Lung (tissue), 12 donors: Measurements from ENCODE around the gene PHF21A. TPM values are rescaled to one million over a fixed set of nuclear protein-coding genes. Genes with fewer than 3 reads are reported as not detected.

Experiments
- ATAC-seq: fragments of 200-7000 bp; cut with Tn5 transposase; one replicate; pipeline ENCODE4 v1.9.1; 2020; ENCODE audit warnings: moderate number of reproducible peaks; ENCODE audit not compliant: insufficient read depth, low FRiP score
- DNase-seq, 3 donors: peaks; one replicate each; pipeline ENCODE4 v3.0.0-alpha.2; 2013 to 2017
- H3K27ac ChIP-seq, 2 donors: one replicate each; pipeline ENCODE4 v1.5.1; 2013; ENCODE audit warnings: mild to moderate bottlenecking in 2 of 2, moderate library complexity in 2 of 2, control low read depth in 1 of 2, inconsistent platforms in 1 of 2, low read depth in 1 of 2, low read length in 1 of 2
- H3K27me3 ChIP-seq, 3 donors: one replicate each; pipeline ENCODE4 v1.5.1; 2013; ENCODE audit warnings: low read length in 2 of 3; ENCODE audit not compliant: control insufficient read depth in 3 of 3, insufficient read depth in 3 of 3
- H3K36me3 ChIP-seq, 4 donors: one replicate each; pipeline ENCODE4 v1.5.1; 2013; ENCODE audit warnings: low read length in 4 of 4, mild to moderate bottlenecking in 1 of 4, moderate library complexity in 1 of 4; ENCODE audit not compliant: control insufficient read depth in 4 of 4, insufficient read depth in 4 of 4
- H3K4me1 ChIP-seq, 5 donors: one replicate each; pipeline ENCODE4 v1.5.1; 2013; ENCODE audit warnings: low read length in 5 of 5, mild to moderate bottlenecking in 2 of 5, moderate library complexity in 1 of 5; ENCODE audit not compliant: control insufficient read depth in 5 of 5, insufficient read depth in 5 of 5
- H3K4me3 ChIP-seq: one replicate; pipeline ENCODE4 v1.5.1; 2013; ENCODE audit warnings: mild to moderate bottlenecking, control low read depth, moderate library complexity
- H3K9ac ChIP-seq, 2 donors: one replicate each; pipeline ENCODE4 v1.5.1; 2013; ENCODE audit warnings: low read length in 2 of 2, control low read depth in 1 of 2; ENCODE audit not compliant: insufficient read depth in 1 of 2
- H3K9me3 ChIP-seq, 4 donors: one replicate each; pipeline ENCODE4 v1.5.1; 2013; ENCODE audit warnings: low read length in 3 of 4, mild to moderate bottlenecking in 1 of 4, moderate library complexity in 1 of 4; ENCODE audit not compliant: control insufficient read depth in 4 of 4, insufficient read depth in 3 of 4
- CTCF ChIP-seq: IDR thresholded peaks from 2 replicates; pipeline ENCODE4 v1.5.1; 2012; ENCODE audit warnings: mild to moderate bottlenecking; ENCODE audit errors: control extremely low read depth, extremely low read depth
- WGBS, 2 donors: extraction: QIAGEN DNeasy Blood & Tissue Kit; methylation state at CpG; one replicate each; pipeline ENCODE4 v1.1.7; 2013; 5-methylcytosine and 5-hydroxymethylcytosine counted together
- polyA plus RNA-seq, 2 donors: library from polyadenylated mRNA; stranded (reverse); fragments of 200-250 nt; gene quantifications; one replicate each; pipeline ENCODE4 v1.2.1, GENCODE V29; 2013
- total RNA-seq, 2 donors: library from RNA; depleted of rRNA in 1 of 2; stranded (reverse); fragments of >200 nt in 1 of 2; gene quantifications; one replicate each; pipeline ENCODE4 v1.2.1, GENCODE V29; 2014 to 2021
- donor health status: control.
- donor health status: control.
- donor health status: Bipolar disorder and iron deficiency.
- donor health status: healthy.
- donor health status: DM: yes; HTN: yes; CAD: no.

The PHF21A gene
- total and polyA plus RNA-seq, 4 donors, result 16.2 to 57.0 (median 29.9) TPM

- peaks cover 0 to 3% (median under 1%) of the 10 kb centered on the region in 4 donors for H3K36me3 ChIP-seq
- peaks cover 0 to 18% (median 9%) of the 10 kb centered on the region in 3 donors for H3K27me3 ChIP-seq
- H3K9me3 ChIP-seq, result no peaks in the 10 kb centered on the region
- H3K4me3 ChIP-seq, result no peak overlapping the region
- DNase-seq, result peak in 1 of 3 donors; percentile 9
- H3K27ac ChIP-seq, result peak overlapping the region in 1 of 2 donors; percentile 85
- WGBS, 2 donors, result 85 to 91% methylated on average over 6 of the region's 6 CpGs
- ATAC-seq, result no peak
- peaks cover 0 to 31% (median 4%) of the 10 kb centered on the region in 5 donors for H3K4me1 ChIP-seq
- TF ChIP-seq CTCF, result no peak
- no peak overlapping the region for H3K9ac ChIP-seq
These were observed 200.4 kb downstream of the PHF21A start for GRCh38 chr11:45920531-45921477.

- Histone ChIP-seq H3K27ac (no peak overlapping the region), H3K36me3 (peaks cover 0 to 8% (median 5%) of the 10 kb centered on the region in 4 donors), H3K27me3 (peaks cover 0 to 15% (median 8%) of the 10 kb centered on the region in 3 donors), H3K4me3 (no peak overlapping the region), H3K4me1 (peaks cover 0 to 31% (median 4%) of the 10 kb centered on the region in 5 donors), H3K9me3 (no peaks in the 10 kb centered on the region), H3K9ac (no peak overlapping the region)
- peak in 1 of 3 donors; percentile 9 for DNase-seq
- TF ChIP-seq CTCF, result no peak
- 76 to 79% methylated on average over 13 of the region's 13 CpGs for WGBS, 2 donors
- ATAC-seq, result no peak
These were observed 201.3 kb downstream of the PHF21A start for GRCh38 chr11:45919806-45920530.

DNA sequence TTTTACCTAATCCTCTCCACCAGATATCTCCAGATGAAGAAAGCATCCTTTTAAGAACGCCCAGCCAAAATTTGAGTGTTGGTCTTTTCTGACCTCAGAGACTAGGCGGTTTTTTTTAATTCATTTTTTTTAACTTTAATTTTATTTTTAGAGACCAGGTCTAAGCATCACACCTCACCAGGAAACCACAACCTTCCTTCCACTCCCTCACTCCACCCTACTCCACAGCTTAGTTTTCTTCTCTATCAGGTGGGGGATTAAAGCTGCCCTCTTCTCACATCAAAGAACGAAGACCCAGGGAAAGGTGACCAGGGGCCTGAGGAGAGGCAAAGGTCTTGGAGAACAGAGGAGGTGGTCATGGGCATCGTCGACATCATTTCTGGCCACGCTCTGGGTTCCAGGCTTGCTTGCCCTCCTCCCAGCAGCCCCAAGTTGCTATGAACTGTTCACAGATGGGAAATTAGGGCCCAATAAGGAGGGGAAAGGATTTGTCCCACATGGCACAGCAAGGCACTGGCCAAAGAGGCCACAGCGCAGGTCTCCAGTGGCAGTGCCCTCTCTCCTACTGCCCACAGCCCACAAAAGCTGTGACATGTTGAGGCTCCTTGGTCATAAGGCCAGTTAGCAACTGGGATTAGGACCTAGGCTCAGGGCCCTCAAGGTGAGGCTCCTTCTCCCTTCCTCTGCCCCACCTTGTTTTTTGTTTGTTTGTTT, 202.1 kb downstream of the PHF21A start:
- Histone ChIP-seq H3K27me3 (peaks cover 0 to 15% (median 6%) of the 10 kb centered on the region in 3 donors), H3K9ac (no peak overlapping the region), H3K27ac (no peak overlapping the region), H3K4me1 (peaks cover 0 to 31% (median 4%) of the 10 kb centered on the region in 5 donors), H3K4me3 (no peak overlapping the region), H3K36me3 (peaks cover 4 to 16% (median 9%) of the 10 kb centered on the region in 4 donors), H3K9me3 (no peaks in the 10 kb centered on the region)
- no peak for TF ChIP-seq CTCF
- DNase-seq (peak in 1 of 3 donors; percentile 9), ATAC-seq (no peak)
- 49 to 64% methylated on average over 7 of the region's 7 CpGs for WGBS, 2 donors
